Lung (tissue), 12 donors: Measurements from ENCODE around the gene C1orf185. TPM values are rescaled to one million over a fixed set of nuclear protein-coding genes. Genes with fewer than 3 reads are reported as not detected.

Experiments
- ATAC-seq: fragments of 200-7000 bp; cut with Tn5 transposase; one replicate; pipeline ENCODE4 v1.9.1; 2020; ENCODE audit warnings: moderate number of reproducible peaks; ENCODE audit not compliant: insufficient read depth, low FRiP score
- DNase-seq, 3 donors: peaks; one replicate each; pipeline ENCODE4 v3.0.0-alpha.2; 2013 to 2017
- H3K27ac ChIP-seq, 2 donors: one replicate each; pipeline ENCODE4 v1.5.1; 2013; ENCODE audit warnings: mild to moderate bottlenecking in 2 of 2, moderate library complexity in 2 of 2, control low read depth in 1 of 2, inconsistent platforms in 1 of 2, low read depth in 1 of 2, low read length in 1 of 2
- H3K27me3 ChIP-seq, 3 donors: one replicate each; pipeline ENCODE4 v1.5.1; 2013; ENCODE audit warnings: low read length in 2 of 3; ENCODE audit not compliant: control insufficient read depth in 3 of 3, insufficient read depth in 3 of 3
- H3K36me3 ChIP-seq, 4 donors: one replicate each; pipeline ENCODE4 v1.5.1; 2013; ENCODE audit warnings: low read length in 4 of 4, mild to moderate bottlenecking in 1 of 4, moderate library complexity in 1 of 4; ENCODE audit not compliant: control insufficient read depth in 4 of 4, insufficient read depth in 4 of 4
- H3K4me1 ChIP-seq, 5 donors: one replicate each; pipeline ENCODE4 v1.5.1; 2013; ENCODE audit warnings: low read length in 5 of 5, mild to moderate bottlenecking in 2 of 5, moderate library complexity in 1 of 5; ENCODE audit not compliant: control insufficient read depth in 5 of 5, insufficient read depth in 5 of 5
- H3K4me3 ChIP-seq: one replicate; pipeline ENCODE4 v1.5.1; 2013; ENCODE audit warnings: mild to moderate bottlenecking, control low read depth, moderate library complexity
- H3K9ac ChIP-seq, 2 donors: one replicate each; pipeline ENCODE4 v1.5.1; 2013; ENCODE audit warnings: low read length in 2 of 2, control low read depth in 1 of 2; ENCODE audit not compliant: insufficient read depth in 1 of 2
- H3K9me3 ChIP-seq, 4 donors: one replicate each; pipeline ENCODE4 v1.5.1; 2013; ENCODE audit warnings: low read length in 3 of 4, mild to moderate bottlenecking in 1 of 4, moderate library complexity in 1 of 4; ENCODE audit not compliant: control insufficient read depth in 4 of 4, insufficient read depth in 3 of 4
- WGBS, 2 donors: extraction: QIAGEN DNeasy Blood & Tissue Kit; methylation state at CpG; one replicate each; pipeline ENCODE4 v1.1.7; 2013; 5-methylcytosine and 5-hydroxymethylcytosine counted together
- polyA plus RNA-seq, 2 donors: library from polyadenylated mRNA; stranded (reverse); fragments of 200-250 nt; gene quantifications; one replicate each; pipeline ENCODE4 v1.2.1, GENCODE V29; 2013
- total RNA-seq, 2 donors: library from RNA; depleted of rRNA in 1 of 2; stranded (reverse); fragments of >200 nt in 1 of 2; gene quantifications; one replicate each; pipeline ENCODE4 v1.2.1, GENCODE V29; 2014 to 2021
- TF ChIP-seq, protein P1 (sequence below): IDR thresholded peaks from 2 replicates; pipeline ENCODE4 v1.5.1; 2012; ENCODE audit warnings: mild to moderate bottlenecking; ENCODE audit errors: control extremely low read depth, extremely low read depth
- donor health status: control.
- donor health status: control.
- donor health status: Bipolar disorder and iron deficiency.
- donor health status: healthy.
- donor health status: DM: yes; HTN: yes; CAD: no.

Gene C1orf185
- total and polyA plus RNA-seq, 4 donors: not detected

DNA sequence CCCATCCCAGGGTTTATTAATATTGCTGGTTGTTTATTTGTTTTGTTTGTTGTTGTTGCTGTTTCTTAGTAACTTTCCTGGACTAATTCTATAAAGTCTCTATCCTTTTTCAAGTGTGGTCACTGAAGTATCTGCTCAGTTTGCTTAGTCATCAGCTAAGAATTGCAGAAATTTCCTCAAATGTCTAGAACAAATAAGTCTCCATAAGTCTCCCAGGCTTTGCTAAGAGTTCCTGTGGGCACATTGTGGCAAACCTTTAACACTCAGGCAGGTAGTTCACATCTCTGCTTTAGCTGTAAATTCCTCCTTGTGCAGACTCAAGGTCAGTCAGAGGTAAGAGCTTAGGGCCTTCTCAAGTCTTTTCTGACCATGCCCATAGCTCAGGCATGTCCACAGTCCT lies 38.9 kb upstream of the C1orf185 start:
- Histone ChIP-seq H3K4me3 (no peak overlapping the region), H3K9me3 (no peaks in the 10 kb centered on the region), H3K9ac (no peak overlapping the region), H3K36me3 (no peaks in the 10 kb centered on the region), H3K27ac (no peak overlapping the region), H3K27me3 (no peaks in the 10 kb centered on the region), H3K4me1 (no peaks in the 10 kb centered on the region)
- TF ChIP-seq, protein P1, sequence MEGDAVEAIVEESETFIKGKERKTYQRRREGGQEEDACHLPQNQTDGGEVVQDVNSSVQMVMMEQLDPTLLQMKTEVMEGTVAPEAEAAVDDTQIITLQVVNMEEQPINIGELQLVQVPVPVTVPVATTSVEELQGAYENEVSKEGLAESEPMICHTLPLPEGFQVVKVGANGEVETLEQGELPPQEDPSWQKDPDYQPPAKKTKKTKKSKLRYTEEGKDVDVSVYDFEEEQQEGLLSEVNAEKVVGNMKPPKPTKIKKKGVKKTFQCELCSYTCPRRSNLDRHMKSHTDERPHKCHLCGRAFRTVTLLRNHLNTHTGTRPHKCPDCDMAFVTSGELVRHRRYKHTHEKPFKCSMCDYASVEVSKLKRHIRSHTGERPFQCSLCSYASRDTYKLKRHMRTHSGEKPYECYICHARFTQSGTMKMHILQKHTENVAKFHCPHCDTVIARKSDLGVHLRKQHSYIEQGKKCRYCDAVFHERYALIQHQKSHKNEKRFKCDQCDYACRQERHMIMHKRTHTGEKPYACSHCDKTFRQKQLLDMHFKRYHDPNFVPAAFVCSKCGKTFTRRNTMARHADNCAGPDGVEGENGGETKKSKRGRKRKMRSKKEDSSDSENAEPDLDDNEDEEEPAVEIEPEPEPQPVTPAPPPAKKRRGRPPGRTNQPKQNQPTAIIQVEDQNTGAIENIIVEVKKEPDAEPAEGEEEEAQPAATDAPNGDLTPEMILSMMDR: no peak
- ATAC-seq (no peak), DNase-seq (no peak)

DNA sequence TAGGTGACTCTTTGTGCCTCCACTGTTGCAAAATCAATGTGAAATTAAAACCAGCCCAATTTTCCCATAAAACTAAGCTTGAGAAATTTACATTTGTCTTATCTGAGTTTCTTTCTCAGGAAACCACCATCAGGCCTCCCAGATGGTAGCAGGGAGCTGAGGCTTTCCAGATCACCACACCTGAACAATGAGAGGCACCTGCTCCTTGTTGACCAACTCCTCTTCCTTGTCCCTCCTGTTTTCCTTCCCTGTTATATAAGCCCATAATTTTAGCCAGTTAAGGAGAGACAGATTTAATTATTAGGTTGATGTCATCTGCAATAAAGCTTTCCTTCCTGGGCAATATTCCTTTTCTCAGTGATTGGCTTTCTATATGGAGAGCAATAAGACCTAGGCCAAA lies 32.0 kb upstream of the C1orf185 start:
- Histone ChIP-seq H3K9me3 (no peaks in the 10 kb centered on the region), H3K4me1 (no peaks in the 10 kb centered on the region), H3K36me3 (no peaks in the 10 kb centered on the region), H3K27me3 (peaks cover 0 to 3% (median 0%) of the 10 kb centered on the region in 3 donors), H3K4me3 (no peak overlapping the region), H3K9ac (no peak overlapping the region), H3K27ac (no peak overlapping the region)
- ATAC-seq (no peak), DNase-seq (no peak)
- TF ChIP-seq, protein P1: no peak

DNA sequence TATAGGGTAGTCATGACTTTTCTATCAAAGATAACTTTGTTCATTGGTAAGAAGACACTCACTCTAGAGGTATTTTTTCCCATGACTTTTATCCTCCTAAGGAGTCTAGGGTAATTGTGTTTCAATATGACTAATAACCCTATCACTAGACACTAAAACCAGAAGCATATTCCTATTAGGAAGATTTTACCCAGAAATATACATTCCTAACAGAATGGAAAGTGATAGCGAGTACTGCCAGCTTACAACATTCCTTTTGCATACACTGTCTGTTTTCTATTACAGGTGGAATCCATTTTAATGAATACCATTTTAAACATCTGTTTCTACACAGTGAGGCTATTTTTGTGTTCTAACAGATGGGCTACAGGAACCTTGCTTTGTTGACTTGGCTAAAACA lies 31.4 kb upstream of the C1orf185 start:
- H3K36me3 ChIP-seq: no peaks in the 10 kb centered on the region
- TF ChIP-seq, protein P1: no peak
- peaks cover 0 to 4% (median 0%) of the 10 kb centered on the region in 3 donors for H3K27me3 ChIP-seq
- no peak for DNase-seq
- ATAC-seq: no peak
- no peaks in the 10 kb centered on the region for H3K4me1 ChIP-seq
- H3K9ac ChIP-seq: no peak overlapping the region
- H3K27ac ChIP-seq: no peak overlapping the region
- WGBS, 2 donors: 92 to 97% methylated on average over 1 of the region's 1 CpG
- H3K4me3 ChIP-seq: no peak overlapping the region
- H3K9me3 ChIP-seq: no peaks in the 10 kb centered on the region

DNA sequence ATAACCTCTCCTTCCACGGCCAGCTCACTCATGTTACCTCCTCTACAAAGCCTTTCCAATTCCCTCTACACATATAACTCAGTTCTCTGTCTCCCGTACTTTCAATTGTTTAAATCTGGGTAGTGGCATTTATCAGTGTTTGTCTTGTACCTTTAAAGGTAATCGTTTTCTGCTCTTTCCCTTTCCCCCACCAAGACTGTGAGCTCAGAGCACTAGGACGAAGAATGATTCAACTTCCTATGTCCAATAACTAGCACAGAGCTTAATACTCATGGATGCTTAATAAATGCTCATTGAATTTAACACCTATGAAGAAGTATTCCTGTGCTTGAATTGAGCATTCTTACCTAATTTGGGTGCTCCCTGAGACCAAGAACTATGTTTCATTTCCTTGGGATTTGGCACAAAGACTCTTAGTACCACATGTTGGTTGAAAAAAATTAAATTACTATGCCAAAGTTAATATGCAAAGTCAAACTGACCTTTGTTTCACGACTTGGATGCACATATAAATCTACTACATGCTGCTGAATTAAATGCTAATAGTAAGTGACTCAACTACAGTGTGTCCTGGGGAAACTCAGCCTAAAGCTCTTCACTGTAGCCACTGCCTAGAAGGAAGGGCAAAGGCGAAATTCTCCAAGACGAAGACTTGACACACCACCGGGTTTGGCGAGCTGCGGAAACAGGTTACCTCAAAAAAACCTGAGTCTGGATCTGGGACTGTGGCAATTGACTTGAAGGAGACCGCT lies 30.6 kb upstream of the C1orf185 start:
- H3K9me3 ChIP-seq: no peaks in the 10 kb centered on the region
- no peak overlapping the region for H3K9ac ChIP-seq
- ATAC-seq (no peak), DNase-seq (no peak)
- TF ChIP-seq, protein P1: no peak
- H3K4me3 ChIP-seq: no peak overlapping the region
- H3K4me1 ChIP-seq: no peaks in the 10 kb centered on the region
- 85 to 88% methylated on average over 11 of the region's 11 CpGs for WGBS, 2 donors
- H3K36me3 ChIP-seq: no peaks in the 10 kb centered on the region
- peaks cover 0 to 4% (median 0%) of the 10 kb centered on the region in 3 donors for H3K27me3 ChIP-seq
- H3K27ac ChIP-seq: no peak overlapping the region
